ENCODE results near the gene OR2T4. TPM values are rescaled to one million over a fixed set of nuclear protein-coding genes. Genes with fewer than 3 reads are reported as not detected.

OR2T4 gene
- total RNA-seq, 1 experiment from 2014 or later, result not detected

GRCh38 chr1:248343451-248343850 is 18.0 kb upstream of the OR2T4 start:
- Histone ChIP-seq H3K4me3 (ENCODE audit: low read depth, low read length) (no peak overlapping the region), H3K36me3 (ENCODE audit: control insufficient read depth, insufficient read depth, low read length) (no peaks in the 10 kb centered on the region), H3K9me3 (no peaks in the 10 kb centered on the region), H3K4me1 (no peaks in the 10 kb centered on the region), H3K27me3 (replicated peaks; ENCODE audit: control insufficient read depth, insufficient read depth, low read length) (no peaks in the 10 kb centered on the region)
- Mint-ChIP-seq H3K4me1 (ENCODE audit: low read depth, unreplicated experiment) (no peaks in the 10 kb centered on the region), H3K27me3 (ENCODE audit: insufficient read depth, unreplicated experiment) (no peaks in the 10 kb centered on the region), H3K4me3 (ENCODE audit: unreplicated experiment) (no peak overlapping the region), H3K36me3 (ENCODE audit: insufficient read depth, unreplicated experiment) (no peaks in the 10 kb centered on the region), H3K27ac (ENCODE audit: unreplicated experiment) (no peak overlapping the region), H3K9me3 (ENCODE audit: unreplicated experiment) (peaks cover 13% of the 10 kb centered on the region)
- CTCF ChIA-PET, result no interaction called here
- DNase-seq, result no peak
- intact Hi-C loops (cut with micrococcal nuclease; ENCODE audit: unreplicated experiment), result no loop called here
- POLR2A ChIA-PET, result no interaction called here
- BruUV-seq (replicated peaks), result no TSS peak
- TF ChIP-seq CTCF (IDR thresholded peaks at IDR 0.05; ENCODE audit: insufficient read depth in 1 of 2, low read depth in 1 of 2, low read length in 1 of 2, severe bottlenecking in 1 of 2, unreplicated experiment in 1 of 2), result no peak

- H3K36me3 Mint-ChIP-seq (ENCODE audit: insufficient read depth, unreplicated experiment), result no peaks in the 10 kb centered on the region
- CTCF ChIA-PET, result no interaction called here
These were observed 13.0 kb upstream of the OR2T4 start, which contains the start of gene OR14C36 for GRCh38 chr1:248348475-248348874. TSS of gene OR14C36 (plus strand) at chr1:248348775. CDS start at chr1:248348775, 0 bp downstream.

GRCh38 chr1:248359415-248359814 is 2.0 kb upstream of the OR2T4 start:
- no peak for DNase-seq
- Mint-ChIP-seq H3K4me1 (ENCODE audit: low read depth, unreplicated experiment) (no peaks in the 10 kb centered on the region), H3K4me3 (ENCODE audit: unreplicated experiment) (no peak overlapping the region), H3K27ac (ENCODE audit: unreplicated experiment) (no peak overlapping the region), H3K9me3 (ENCODE audit: unreplicated experiment) (peaks cover 12% of the 10 kb centered on the region), H3K27me3 (ENCODE audit: insufficient read depth, unreplicated experiment) (no peaks in the 10 kb centered on the region), H3K36me3 (ENCODE audit: insufficient read depth, unreplicated experiment) (no peaks in the 10 kb centered on the region)
- POLR2A ChIA-PET, result no interaction called here
- H3K4me3 ChIP-seq (ENCODE audit: low read depth, low read length), result no peak overlapping the region
- intact Hi-C loops (cut with micrococcal nuclease; ENCODE audit: unreplicated experiment), result no loop called here
- CTCF ChIA-PET, result no interaction called here
- no peaks in the 10 kb centered on the region for H3K27me3 ChIP-seq (replicated peaks; ENCODE audit: control insufficient read depth, insufficient read depth, low read length)
- no peaks in the 10 kb centered on the region for H3K4me1 ChIP-seq
- no peaks in the 10 kb centered on the region for H3K9me3 ChIP-seq
- no peak for TF ChIP-seq CTCF (IDR thresholded peaks at IDR 0.05; ENCODE audit: insufficient read depth in 1 of 2, low read depth in 1 of 2, low read length in 1 of 2, severe bottlenecking in 1 of 2, unreplicated experiment in 1 of 2)
- H3K36me3 ChIP-seq (ENCODE audit: control insufficient read depth, insufficient read depth, low read length), result no peaks in the 10 kb centered on the region
- BruUV-seq (replicated peaks), result no TSS peak

More at GRCh38 chr1:248348475-248348874, 13.0 kb upstream of the OR2T4 start, which contains the start of gene OR14C36:
- Histone ChIP-seq H3K4me3 (ENCODE audit: low read depth, low read length) (no peak within 1 kb of the TSS), H3K36me3 (ENCODE audit: control insufficient read depth, insufficient read depth, low read length) (no peaks in the 10 kb centered on the region), H3K9me3 (no peaks in the 10 kb centered on the region), H3K27me3 (replicated peaks; ENCODE audit: control insufficient read depth, insufficient read depth, low read length) (no peaks in the 10 kb centered on the region), H3K4me1 (no peaks in the 10 kb centered on the region)
- Mint-ChIP-seq H3K9me3 (ENCODE audit: unreplicated experiment) (no peaks in the 10 kb centered on the region), H3K4me3 (ENCODE audit: unreplicated experiment) (no peak within 1 kb of the TSS), H3K27ac (ENCODE audit: unreplicated experiment) (no peak within 1 kb of the TSS), H3K27me3 (ENCODE audit: insufficient read depth, unreplicated experiment) (no peaks in the 10 kb centered on the region), H3K4me1 (ENCODE audit: low read depth, unreplicated experiment) (no peaks in the 10 kb centered on the region)
- POLR2A ChIA-PET, result no interaction called here
- DNase-seq, result no peak
- TF ChIP-seq CTCF (IDR thresholded peaks at IDR 0.05; ENCODE audit: insufficient read depth in 1 of 2, low read depth in 1 of 2, low read length in 1 of 2, severe bottlenecking in 1 of 2, unreplicated experiment in 1 of 2), result no peak
- BruUV-seq (replicated peaks), result no TSS peak
- intact Hi-C loops (cut with micrococcal nuclease; ENCODE audit: unreplicated experiment), result no loop called here
